Measurements from ENCODE around the gene PKD1L1.
"Not testable (repeated sequence)": the region's sequence is repeated elsewhere in the genome, so short reads cannot be mapped to it uniquely, and the experiment has no call there.

Gene PKD1L1

DNA sequence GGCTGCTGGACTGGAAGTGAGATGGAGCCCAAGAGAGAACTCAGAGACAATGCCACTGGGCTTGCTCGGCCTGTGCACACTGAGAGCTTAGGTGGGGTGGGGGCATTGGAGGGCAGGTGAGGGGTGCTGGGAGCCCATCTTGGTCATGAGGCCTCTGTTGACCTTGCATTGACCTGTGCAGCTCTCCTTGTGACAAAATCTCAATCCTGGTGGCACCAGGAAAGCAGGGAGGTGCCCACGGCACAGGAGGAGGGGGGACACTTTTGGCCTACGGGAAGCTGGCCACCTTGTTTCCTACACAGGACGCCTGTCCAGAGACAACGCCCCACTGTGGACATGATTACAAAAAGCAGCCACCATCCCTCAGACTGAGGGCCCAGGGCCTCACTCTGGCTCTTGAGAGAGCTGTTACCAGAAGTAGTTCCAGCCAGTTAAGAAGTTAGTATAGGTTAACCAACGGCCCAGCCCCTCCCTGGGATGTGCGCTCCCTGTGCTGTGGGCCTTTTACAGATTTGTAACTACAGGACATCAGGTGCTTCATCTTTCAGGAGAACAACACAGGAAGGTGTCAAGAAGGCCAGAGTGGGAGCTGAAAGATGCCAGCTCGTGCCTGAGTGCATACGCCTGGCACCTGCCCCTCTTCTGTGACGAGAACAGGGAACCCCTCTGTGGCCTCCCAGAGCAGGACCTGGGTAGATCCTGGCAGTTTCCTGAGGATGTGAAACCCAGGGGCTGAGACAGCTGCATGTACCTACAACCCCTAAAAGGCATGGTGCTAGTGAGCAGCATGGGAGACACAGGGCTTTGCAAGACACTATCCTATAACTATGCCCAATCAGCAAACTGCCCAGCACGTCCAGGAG is 10.3 kb downstream of the PKD1L1 start:
- no peak for DNase-seq

GRCh38 chr7:47937065-47937687 is 11.1 kb downstream of the PKD1L1 start:
- no peak for DNase-seq

DNA sequence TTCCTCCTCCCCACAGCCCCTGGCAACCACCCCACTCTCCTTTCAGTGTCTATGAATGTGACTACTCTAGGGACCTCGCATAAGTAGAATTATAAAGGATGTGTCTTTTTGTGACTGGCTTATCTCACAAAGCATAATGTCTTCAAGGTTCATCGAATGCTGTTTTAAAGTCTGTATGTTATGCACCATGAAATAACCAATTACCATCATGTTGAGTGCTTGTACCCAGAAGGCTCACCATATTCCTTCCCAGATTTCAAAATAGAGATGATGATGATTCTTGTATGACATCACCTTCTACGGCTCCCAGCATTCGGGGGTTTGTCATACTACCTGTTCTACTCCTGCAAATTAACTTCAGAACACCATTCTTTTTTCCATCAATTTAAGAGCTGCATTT is 11.9 kb downstream of the PKD1L1 start:
- no peak for DNase-seq

DNA sequence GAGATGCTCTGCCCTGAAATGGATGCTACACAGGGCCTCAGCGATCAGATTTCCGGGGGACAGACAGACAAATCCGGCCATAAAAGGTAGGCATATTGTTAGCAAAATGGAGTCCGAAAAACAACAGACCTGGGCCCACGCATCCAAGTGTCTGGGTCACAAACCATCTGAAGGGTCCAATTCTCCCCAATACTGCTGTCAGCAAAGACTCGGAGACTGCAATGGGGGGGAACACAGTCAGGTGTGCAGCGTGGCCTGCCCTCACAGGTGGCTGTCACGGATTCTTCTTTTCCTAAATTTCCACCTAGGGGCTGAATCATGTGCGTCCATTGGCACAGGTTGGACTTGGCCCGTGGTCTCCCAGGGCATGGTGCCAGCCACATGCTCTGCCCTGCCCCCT is 12.9 kb downstream of the PKD1L1 start:
- no peak for DNase-seq

DNA sequence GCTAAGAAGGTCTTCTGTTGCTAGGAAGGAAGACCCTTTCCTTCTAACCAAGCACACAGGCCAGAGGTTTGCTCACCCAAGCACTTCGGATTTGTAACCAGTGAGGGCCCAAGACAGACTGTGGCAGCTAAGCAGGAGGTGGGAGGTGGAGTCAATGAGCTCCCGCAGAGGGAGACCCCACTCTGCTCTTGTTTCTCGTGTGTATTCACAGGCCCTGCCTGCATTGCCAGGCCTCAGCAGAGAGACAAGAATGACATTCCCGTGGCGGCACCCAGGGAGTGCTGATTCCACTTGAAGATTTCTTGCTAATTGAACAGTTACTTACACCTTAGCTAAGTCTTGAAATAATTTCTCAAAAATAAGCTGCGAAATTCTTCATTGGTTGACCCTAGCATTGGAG is 13.4 kb downstream of the PKD1L1 start:
- DNase-seq = no peak

DNA sequence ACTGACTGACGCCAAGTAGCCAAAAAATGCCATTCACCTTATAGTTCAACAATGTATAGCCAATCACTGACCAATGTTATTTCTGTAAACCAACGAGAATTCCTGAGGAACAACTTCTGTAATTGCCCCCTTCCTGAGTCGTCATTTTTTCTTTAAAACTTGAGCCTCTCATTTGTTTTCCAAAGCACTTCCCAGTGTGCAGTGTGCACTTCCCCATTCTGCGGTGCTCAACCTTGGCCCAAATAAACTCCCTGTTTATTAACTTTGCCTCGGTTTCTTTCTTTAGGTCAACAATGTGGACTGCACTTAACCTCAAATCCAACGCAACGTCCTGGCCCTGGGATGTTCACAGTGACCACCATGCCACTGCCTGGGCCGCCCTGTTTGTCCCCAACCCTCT is 15.1 kb downstream of the PKD1L1 start:
- no peak for DNase-seq

GRCh38 chr7:47932466-47933037 is 15.7 kb downstream of the PKD1L1 start:
- DNase-seq = no peak

DNA sequence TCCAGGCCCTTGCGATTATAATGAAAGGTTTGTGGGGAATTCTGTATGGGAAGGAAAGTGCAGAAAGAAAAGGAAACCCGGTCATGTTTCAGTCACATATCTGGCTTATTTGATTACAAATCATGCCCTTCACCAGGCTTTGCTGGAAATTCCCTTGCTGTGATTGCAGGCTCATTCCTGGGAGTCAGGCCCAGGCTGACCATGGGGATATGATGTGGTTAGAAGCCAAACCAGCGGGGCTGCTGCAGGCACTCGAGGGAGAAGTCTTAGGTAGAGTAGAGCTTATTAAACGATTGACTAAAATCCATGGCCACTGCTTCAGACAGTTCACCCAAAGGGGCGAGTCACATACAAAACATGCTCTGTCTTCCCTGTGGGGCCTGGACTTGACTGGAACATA is 16.2 kb downstream of the PKD1L1 start:
- DNase-seq = no peak

DNA sequence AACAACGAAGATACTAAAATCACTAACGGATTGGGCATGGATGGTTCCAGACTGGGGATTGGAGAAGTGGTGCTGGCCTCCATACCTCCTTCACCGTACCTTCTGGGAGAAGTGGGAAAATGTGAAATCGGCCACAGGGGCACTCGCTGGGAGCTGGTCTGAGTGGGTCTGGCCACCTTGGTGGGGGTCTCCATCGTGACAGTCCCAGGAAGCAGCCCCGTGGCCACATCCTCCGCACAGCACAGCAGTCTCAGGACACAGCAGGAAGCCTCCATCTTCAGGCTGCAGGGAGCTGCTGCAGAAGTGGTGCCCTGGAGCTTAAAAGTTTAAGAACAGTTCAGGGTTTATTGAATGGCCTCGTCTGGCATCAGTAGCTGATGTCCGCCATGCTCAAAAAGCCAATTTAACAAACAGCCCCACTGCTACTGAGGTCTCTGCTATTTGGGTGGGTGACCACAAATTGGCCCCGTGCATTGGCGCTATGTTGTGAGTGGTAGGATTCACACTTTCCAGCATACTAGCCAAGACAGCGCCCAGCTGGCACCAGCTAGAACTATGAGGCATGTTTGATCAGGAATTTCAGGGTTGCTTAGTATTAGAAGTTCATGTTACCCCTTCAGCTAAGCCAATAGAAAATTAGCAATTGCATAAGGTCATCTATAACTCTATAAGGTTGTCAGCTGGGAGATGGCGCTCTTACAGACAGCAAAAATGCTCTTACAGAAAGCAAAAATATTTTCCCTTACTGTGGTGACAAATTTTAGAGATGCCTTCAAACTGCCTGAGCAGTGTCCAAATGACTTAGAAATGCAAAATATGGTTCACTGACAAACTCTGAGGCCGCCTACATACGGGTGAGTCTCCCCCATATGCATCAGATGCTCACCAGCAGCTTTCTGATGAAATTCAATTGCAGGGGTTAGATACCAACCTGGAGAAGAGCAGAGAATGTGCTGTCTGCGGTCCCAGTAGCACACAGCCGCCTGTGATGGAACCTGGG is 17.0 kb downstream of the PKD1L1 start:
- DNase-seq = no peak

- no peak for DNase-seq
Measured at GRCh38 chr7:47924266-47924665, 24.0 kb downstream of the PKD1L1 start.

DNA sequence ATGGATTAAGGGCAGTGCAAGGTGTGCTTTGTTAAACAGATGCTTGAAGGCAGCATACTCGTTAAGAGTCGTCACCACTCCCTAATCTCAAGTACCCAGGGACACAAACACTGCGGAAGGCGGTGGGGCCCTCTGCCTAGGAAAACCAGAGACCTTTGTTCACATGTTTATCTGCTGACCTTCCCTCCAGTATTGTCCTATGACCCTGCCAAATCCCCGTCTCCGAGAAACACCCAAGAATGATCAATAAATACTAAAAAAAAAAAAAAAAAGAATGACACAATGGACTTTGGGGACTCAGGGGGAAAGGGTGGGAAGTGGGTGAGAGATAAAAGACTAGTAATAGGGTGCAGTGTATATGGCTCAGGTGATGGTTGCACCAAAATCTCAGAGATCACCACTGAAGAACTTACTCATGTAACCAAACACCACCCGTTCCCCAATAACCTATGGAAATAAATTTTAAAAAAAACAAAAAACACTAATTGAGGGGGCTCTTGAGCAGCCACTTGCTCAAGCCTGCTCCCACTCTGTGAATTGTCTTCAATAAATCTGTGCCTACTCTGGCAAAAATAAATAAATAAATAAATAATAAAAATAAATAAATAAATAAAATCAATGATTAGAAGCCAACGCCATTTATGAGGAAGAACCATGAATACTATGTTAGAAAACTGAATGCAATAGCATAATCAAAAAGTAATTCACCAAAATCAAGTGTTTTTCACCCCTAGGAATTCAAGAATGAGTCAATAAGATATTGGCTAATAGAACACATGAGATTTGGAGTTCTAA is 25.0 kb downstream of the PKD1L1 start:
- DNase-seq = not testable (repeated sequence)

- DNase-seq = not testable (repeated sequence)
Measured at GRCh38 chr7:47916514-47916913, 31.8 kb downstream of the PKD1L1 start.

DNA sequence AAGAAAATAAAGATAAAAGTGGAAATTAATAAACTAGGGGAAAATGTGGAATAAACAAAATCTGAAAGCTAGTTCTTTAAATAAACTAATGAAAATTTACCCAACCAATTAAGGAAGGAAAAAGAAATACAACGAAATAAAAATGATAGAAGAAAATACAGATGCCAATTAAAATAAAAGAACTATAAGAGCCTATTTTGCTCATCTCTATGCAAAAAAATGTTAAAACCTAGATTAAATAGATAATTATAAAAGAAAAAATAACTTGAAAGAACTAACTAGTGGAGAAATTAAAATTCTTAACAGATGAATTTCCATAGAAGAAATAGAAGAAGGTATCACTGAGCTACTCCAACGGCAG is 32.7 kb downstream of the PKD1L1 start:
- no peak for DNase-seq

- DNase-seq = no peak
Measured at GRCh38 chr7:47914717-47915615, 33.3 kb downstream of the PKD1L1 start.

- DNase-seq = no peak
Measured at GRCh38 chr7:47912332-47912731, 35.9 kb downstream of the PKD1L1 start.

- DNase-seq = no peak
Measured at GRCh38 chr7:47908720-47909119, 39.5 kb downstream of the PKD1L1 start.

DNA sequence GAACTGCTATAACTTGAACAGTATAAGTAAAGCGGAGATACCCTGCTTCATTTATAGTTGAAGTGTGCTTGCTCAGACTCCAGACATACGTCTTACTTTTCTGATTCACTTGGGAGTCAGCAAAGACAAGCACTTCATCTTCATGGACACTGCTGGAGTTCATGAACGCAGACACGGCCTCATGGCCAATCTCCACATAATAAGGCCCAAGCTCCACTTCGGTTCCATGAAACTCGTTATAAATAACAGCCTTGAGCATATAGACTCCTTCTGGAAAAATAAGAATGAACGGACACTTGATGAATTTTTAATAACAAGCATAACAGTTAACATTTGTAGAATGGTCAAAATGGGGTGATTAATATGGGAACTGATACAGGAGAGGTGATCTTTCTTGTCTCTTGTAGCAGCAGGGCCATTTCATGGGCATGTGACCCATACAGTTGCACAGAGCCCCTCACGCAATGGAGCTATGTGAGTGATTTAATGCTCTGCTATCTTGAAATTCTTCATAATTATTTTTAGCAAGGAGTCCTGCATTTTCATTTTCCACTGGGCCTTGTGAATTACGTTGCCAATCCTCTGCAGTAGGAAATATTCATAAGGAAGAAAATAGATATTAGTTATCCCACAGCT is 40.2 kb downstream of the PKD1L1 start:
- no peak for DNase-seq

- no peak for DNase-seq
Measured at GRCh38 chr7:47906883-47907282, 41.4 kb downstream of the PKD1L1 start.

DNA sequence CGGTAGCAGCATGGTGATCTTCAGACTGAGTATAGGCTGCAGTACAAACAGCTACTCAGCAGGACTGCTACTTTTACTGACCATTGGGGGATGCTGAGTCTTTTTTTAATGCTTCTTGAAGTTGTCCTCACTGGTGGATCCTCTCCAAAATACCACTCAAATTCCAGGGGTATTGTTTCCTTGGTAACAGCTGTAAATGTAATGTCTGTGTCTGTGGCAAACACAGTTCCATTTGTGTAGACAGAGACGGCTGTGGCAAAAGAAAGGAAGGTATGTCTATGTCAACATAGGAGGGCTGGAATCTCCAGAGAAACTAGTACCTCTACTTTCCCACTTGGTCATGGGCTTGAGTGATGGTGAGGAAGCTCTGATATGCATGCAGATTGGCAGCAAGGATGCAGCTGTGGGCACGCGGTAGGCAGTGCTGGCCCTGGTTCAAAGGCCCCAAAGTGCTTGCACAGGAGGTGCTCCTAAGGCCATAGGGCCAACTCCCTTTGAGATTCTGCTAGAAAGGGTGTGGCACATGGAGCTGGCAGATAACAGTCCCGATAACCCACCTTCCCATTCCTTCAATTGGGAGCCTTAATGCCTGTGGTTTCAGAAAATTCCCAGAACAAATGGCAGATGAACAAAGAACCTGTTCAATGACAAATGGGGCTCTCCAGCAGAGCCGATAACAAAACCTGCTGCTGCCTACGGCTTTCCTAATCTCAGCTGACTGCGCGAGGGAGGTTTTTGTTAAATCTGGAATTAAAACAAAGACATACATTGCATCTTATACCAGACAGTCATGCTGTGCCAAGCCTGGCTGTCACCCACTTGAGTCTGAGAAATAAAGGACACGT is 43.0 kb downstream of the PKD1L1 start:
- DNase-seq = no peak

DNA sequence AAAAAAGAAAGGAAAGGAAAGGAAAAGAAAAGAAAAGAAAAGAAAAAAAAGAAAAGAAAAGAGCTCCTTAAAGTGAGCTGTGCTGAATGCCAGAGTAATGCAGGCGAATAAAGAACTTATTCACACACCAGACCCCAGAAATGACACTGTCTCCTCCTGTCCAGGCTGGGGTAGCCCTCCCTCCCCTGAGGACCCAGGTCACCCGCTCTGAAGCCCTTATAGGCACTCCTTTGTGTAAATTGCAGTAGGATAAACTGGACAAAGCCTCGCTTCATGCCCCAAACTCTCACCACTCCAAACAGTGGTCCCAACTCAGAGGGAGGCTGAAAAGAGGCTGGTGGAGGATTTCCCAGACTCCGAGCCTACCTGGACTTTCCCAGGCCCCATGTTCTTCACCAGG is 46.3 kb downstream of the PKD1L1 start:
- no peak for DNase-seq

All from activated effector memory CD4-positive, alpha-beta T cell treated with anti-CD3 and anti-CD28 coated beads, Interleukin-2, amount 50 U/mL, for 16 hours (primary cell).